Kidney (tissue), 22 donors: Measurements from ENCODE around the gene CNNM2. TPM values are rescaled to one million over a fixed set of nuclear protein-coding genes. Genes with fewer than 3 reads are reported as not detected.
A peak's percentile ranks its signal among the peaks of the same experiment; 100 is the strongest.

Experiments
- DNase-seq, 5 donors: peaks; one replicate each; pipeline ENCODE4 v3.0.0-alpha.2; 2013 to 2020
- FAIRE-seq: peaks from 2 replicates; lab custom pipeline; 2012; peaks lifted over from hg19 to GRCh38; lab: Jason Lieb, UNC
- H3K27ac ChIP-seq, 2 donors: one replicate each; pipeline ENCODE4 v1.7.0; 2013; ENCODE audit warnings: low read depth in 2 of 2, low read length in 2 of 2, inconsistent platforms in 1 of 2
- H3K27me3 ChIP-seq: one replicate; pipeline ENCODE4 v1.7.1; 2013; ENCODE audit warnings: low read length, inconsistent platforms; ENCODE audit not compliant: control insufficient read depth, insufficient read depth
- H3K36me3 ChIP-seq, 3 donors: one replicate each; pipeline versions ENCODE4 v1.7.0 to v1.7.1; 2013; ENCODE audit warnings: low read length in 3 of 3, control low read depth in 1 of 3, inconsistent platforms in 1 of 3; ENCODE audit not compliant: insufficient read depth in 3 of 3, control insufficient read depth in 2 of 3
- H3K4me1 ChIP-seq, 3 donors: one replicate each; pipeline versions ENCODE4 v1.7.0 to v1.7.1; 2013; ENCODE audit warnings: low read length in 3 of 3, inconsistent platforms in 1 of 3, low read depth in 1 of 3; ENCODE audit not compliant: control insufficient read depth in 2 of 3, insufficient read depth in 2 of 3
- H3K4me3 ChIP-seq, 3 donors: one replicate each; pipeline versions ENCODE4 v1.7.0 to v1.8.1; 2013; ENCODE audit warnings: low read length in 3 of 3, control low read depth in 1 of 3, inconsistent platforms in 1 of 3
- H3K9ac ChIP-seq, 3 donors: one replicate each; pipeline versions ENCODE4 v1.7.0 to v1.7.1; 2013; ENCODE audit warnings: low read length in 3 of 3, control low read depth in 1 of 3, inconsistent platforms in 1 of 3
- H3K9me3 ChIP-seq, 3 donors: one replicate each; pipeline versions ENCODE4 v1.7.0 to v1.7.1; 2013; ENCODE audit warnings: low read length in 3 of 3, control low read depth in 1 of 3, inconsistent platforms in 1 of 3; ENCODE audit not compliant: control insufficient read depth in 2 of 3, insufficient read depth in 1 of 3
- CTCF ChIP-seq: IDR thresholded peaks from 3 replicates; pipeline ENCODE4 v1.5.1; 2012; ENCODE audit warnings: mild to moderate bottlenecking, moderate library complexity, borderline replicate concordance; ENCODE audit not compliant: insufficient read depth; ENCODE audit errors: extremely low read depth
- intact Hi-C: fragments of 100-400 bp; cut with DNase I; formaldehyde crosslinking; loops from one replicate; pipeline ENCODE4 v1.11.1; 2022
- long read RNA-seq, 10 donors: library from polyadenylated mRNA in 1 of 10; unstranded in 1 of 10; transcript quantifications; one replicate each; pipeline ENCODE4 v2.0.0 and lab custom pipeline, GENCODE V29; 2021 to 2026
- polyA plus RNA-seq: library from polyadenylated mRNA; stranded (reverse); fragments of 350-450 nt; fragmentation: Illumina TruSeq; extraction: RNeasy Lipid Tissue Mini Kit (QIAGEN cat#74804); gene quantifications from one replicate; pipeline ENCODE4 v1.2.3, GENCODE V29; 2014; ENCODE audit warnings: low read depth, low replicate concordance; ENCODE audit not compliant: insufficient read depth
- total RNA-seq: library from RNA; stranded (reverse); fragmentation: NEBNext Ultra II Directional; extraction: Animal tissue kit (Norgen Biotek cat#: 25700); gene quantifications from one replicate; pipeline ENCODE4 v1.2.1, GENCODE V29; 2021
- donor health status: control.
- donor health status: control.
- donor health status: control.
- donor health status: control.
- donor health status: control.
- donor health status: DM: yes; HTN: yes; CAD: no.
- donor health status: Normal renal cell carcinoma (clear cell type).

The CNNM2 gene
- total RNA-seq (10.9 TPM), polyA plus RNA-seq (11.8 TPM)
- long read RNA-seq, donor 1, partial matches to known transcripts = 0 of 2 reads
- long read RNA-seq, donor 1, other reads (novel, unspliced or antisense) = 0 of 2 reads
- long read RNA-seq, donor 2, partial matches to known transcripts = 0 of 2 reads
- long read RNA-seq, donor 2, other reads (novel, unspliced or antisense) = 0 of 2 reads
- long read RNA-seq, donor 3, partial matches to known transcripts = 0 of 1 reads
- long read RNA-seq, donor 3, other reads (novel, unspliced or antisense) = 0 of 1 reads
- long read RNA-seq, donor 4, full-length matches to known transcripts = 2 of 2 reads
- long read RNA-seq, donor 4, partial matches to known transcripts = 0 of 2 reads
- long read RNA-seq, donor 4, other reads (novel, unspliced or antisense) = 0 of 2 reads
- long read RNA-seq, donor 5 = 0 reads
- long read RNA-seq, donor 6 = 0 reads
- long read RNA-seq, donor 7, partial matches to known transcripts = 1 of 10 reads
- long read RNA-seq, donor 7, other reads (novel, unspliced or antisense) = 8 of 10 reads
- long read RNA-seq, donor 8, partial matches to known transcripts = 0 of 1 reads
- long read RNA-seq, donor 8, other reads (novel, unspliced or antisense) = 0 of 1 reads
- long read RNA-seq, donor 9 = 0 reads
- long read RNA-seq, donor 10 = 0 reads

DNA sequence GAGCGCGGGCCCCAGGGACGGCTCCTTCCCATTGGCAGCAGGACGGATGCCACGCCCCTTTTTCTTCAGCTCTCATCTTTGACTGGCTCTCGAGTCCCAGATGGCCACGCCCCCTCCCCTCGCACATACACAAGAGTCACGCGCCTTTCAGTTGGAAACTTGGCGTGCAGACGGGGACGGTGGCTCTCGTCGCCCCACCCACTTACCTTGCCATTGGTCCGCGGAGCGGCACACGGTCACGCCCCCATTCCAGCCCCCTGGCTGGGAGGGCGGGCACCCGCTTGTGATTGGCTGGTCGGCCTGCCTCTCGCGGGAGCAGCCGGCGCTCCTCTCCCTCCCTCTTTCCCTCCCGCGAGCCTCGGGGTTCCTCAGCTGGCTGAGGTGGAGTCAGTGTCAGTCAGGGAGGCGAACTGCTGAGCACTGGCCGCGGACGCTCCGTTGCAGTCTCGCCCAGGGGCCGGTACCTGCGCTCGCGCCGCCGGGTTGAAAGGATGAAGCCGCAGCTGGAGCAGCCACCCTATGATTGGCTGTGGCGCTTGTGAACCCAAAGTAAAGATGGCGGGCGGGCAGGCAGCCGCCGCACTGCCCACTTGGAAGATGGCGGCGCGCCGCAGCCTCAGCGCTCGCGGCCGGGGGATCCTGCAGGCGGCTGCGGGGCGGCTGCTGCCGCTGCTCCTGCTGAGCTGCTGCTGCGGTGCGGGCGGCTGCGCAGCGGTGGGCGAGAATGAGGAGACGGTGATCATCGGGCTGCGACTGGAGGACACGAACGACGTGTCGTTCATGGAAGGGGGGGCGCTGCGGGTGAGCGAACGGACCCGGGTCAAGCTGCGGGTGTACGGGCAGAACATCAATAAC lies at the start of gene CNNM2:
TSS of gene CNNM2 (plus strand) at position 333 of the 855 bp plus-strand sequence. CDS start at position 520, 187 bp downstream.
- Histone ChIP-seq H3K9ac (peak within 1 kb of the TSS; percentile 72 to 82 (median 79)), H3K36me3 (no peaks in the 10 kb centered on the region), H3K27me3 (peaks cover 2% of the 10 kb centered on the region), H3K4me1 (peaks cover 0 to 14% (median 4%) of the 10 kb centered on the region in 3 donors), H3K4me3 (peak within 1 kb of the TSS; percentile 77 to 89 (median 83)), H3K27ac (peak within 1 kb of the TSS; percentile 91 to 93), H3K9me3 (no peaks in the 10 kb centered on the region)
- FAIRE-seq (peak; percentile 98), DNase-seq (peak; percentile 100)
- intact Hi-C loops = loop anchor here (5.0 to 10.0 kb wide), 2 partner anchors 149 to 327 kb away; partner anchors contain the start of gene RPEL1
- TF ChIP-seq CTCF = no peak

GRCh38 chr10:102868911-102869257 lies 49.2 kb upstream of the CNNM2 start:
- Histone ChIP-seq H3K36me3 (peaks cover 0 to 2% (median 0%) of the 10 kb centered on the region in 3 donors), H3K4me3 (peak overlapping the region; percentile 59 to 80 (median 70)), H3K27ac (no peak overlapping the region), H3K9me3 (no peaks in the 10 kb centered on the region), H3K9ac (peak overlapping the region; percentile 38 to 73 (median 52)), H3K27me3 (no peaks in the 10 kb centered on the region), H3K4me1 (peaks cover 0 to 7% (median 0%) of the 10 kb centered on the region in 3 donors)
- intact Hi-C loops = no loop called here
- no peak for TF ChIP-seq CTCF
- DNase-seq = peak in 1 of 5 donors; percentile 53
- FAIRE-seq = no peak

DNA sequence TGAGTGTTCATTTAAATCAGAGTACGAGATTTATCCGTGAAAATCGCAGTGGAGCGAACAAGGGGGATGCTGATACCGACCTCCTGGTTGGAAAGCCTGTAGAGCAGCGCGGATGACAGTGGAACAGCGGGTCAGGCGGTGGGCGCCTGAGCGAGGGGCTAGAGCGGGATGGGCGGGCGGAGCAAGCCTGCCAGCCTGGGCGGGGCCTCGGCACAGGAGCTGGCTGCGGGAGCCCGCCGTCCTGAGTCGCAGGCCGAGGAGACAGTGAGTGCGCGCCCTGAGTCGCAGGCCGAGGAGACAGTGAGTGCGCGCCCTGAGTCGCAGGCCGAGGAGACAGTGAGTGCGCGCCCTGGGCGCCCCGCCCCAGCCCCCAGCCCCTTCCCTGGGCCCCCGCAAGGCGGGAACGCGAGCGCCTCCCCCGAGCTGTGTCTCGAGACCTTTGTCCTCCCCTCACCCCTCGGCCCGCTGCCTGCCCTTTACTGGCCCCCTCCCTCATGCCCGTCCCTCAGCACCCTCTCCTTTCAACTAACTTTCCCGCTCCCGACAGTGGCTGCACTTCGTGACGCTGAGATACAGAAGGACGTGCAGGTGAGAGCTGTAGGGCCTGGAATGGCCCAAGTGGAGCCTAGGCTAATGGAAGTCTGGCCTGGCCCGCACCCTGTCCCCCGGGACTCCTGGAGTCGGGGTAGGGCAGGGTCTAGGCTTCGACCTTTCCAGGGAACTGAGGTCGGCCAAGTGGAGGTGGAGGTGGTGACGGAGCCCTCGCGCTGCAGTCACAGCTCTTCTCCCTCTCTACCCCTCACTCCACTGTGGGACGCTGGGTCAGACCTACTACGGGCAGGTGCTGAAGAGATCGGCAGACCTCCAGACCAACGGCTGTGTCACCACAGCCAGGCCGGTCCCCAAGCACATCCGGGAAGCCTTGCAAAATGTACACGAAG lies 48.6 kb upstream of the CNNM2 start, which contains the start of gene AS3MT:
TSS of gene AS3MT (plus strand) at position 213 of the 941 bp plus-strand sequence. CDS start at position 336, 123 bp downstream.
- DNase-seq (peak; percentile 79 to 88 (median 83)), FAIRE-seq (no peak)
- H3K27me3 ChIP-seq = no peaks in the 10 kb centered on the region
- H3K9ac ChIP-seq = peak within 1 kb of the TSS; percentile 38 to 78 (median 59)
- peaks cover 0 to 7% (median 0%) of the 10 kb centered on the region in 3 donors for H3K4me1 ChIP-seq
- peaks cover 0 to 2% (median 0%) of the 10 kb centered on the region in 3 donors for H3K36me3 ChIP-seq
- no peaks in the 10 kb centered on the region for H3K9me3 ChIP-seq
- no peak for TF ChIP-seq CTCF
- intact Hi-C loops = no loop called here
- H3K27ac ChIP-seq = no peak within 1 kb of the TSS
- peak within 1 kb of the TSS; percentile 59 to 80 (median 70) for H3K4me3 ChIP-seq
